ENCODE data around the gene PRH2. TPM values are rescaled to one million over a fixed set of nuclear protein-coding genes. Genes with fewer than 3 reads are reported as not detected.

PRH2 gene
- total and polyA plus RNA-seq, 2 of the 4 experiments (the other 2 are of a cell fraction) = 0.34 TPM; not detected in 1

GRCh38 chr12:10900530-10900929 lies 28.5 kb upstream of the PRH2 start:
- H4K5ac ChIP-seq (ENCODE audit: low read depth, low read length) = no peak overlapping the region
- H2AFZ ChIP-seq (replicated peaks; ENCODE audit: low read length, poor library complexity) = no peak overlapping the region
- no TSS peak for BruUV-seq (replicated peaks)
- no peak overlapping the region for H3K9ac ChIP-seq (ENCODE audit: low read depth, low read length)
- no peak overlapping the region for H3K18ac ChIP-seq (ENCODE audit: low read depth, low read length)
- no peaks in the 10 kb centered on the region for H3K9me3 ChIP-seq (ENCODE audit: control insufficient read depth, insufficient read depth, low read length)
- no peaks in the 10 kb centered on the region for H3K36me3 ChIP-seq (ENCODE audit: control insufficient read depth, insufficient read depth, low read length)
- no peaks in the 10 kb centered on the region for H3K4me1 ChIP-seq (ENCODE audit: control insufficient read depth, insufficient read depth, low read length)
- ChIA-PET CTCF (interaction anchor here (1.1 kb wide), 1 partner anchor 9 kb away, joined by 3 read pairs; the partner anchor contains the start of gene TAS2R13), POLR2A (ENCODE audit: unreplicated experiment) (no interaction called here)
- no peak overlapping the region for H2BK20ac ChIP-seq (ENCODE audit: low read depth, low read length)
- ATAC-seq (ENCODE audit: low read depth) (no peak), DNase-seq (no peak)
- no peak overlapping the region for H3K4ac ChIP-seq (ENCODE audit: low read depth, low read length)
- H4K91ac ChIP-seq (ENCODE audit: insufficient read depth, low read depth, low read length) = no peak overlapping the region
- no peak overlapping the region for H3K4me3 ChIP-seq (ENCODE audit: insufficient read depth, low read depth, low read length)
- no peak overlapping the region for H3K27ac ChIP-seq (ENCODE audit: insufficient read depth, low read length)
- no peak overlapping the region for H2AK5ac ChIP-seq (ENCODE audit: low read depth, low read length)
- H3K79me1 ChIP-seq (ENCODE audit: low read depth in 1 of 2, low read length in 2 of 2) = peaks cover 0 to 7% of the 10 kb centered on the region in 2 experiments; a peak in 1 of 4 replicates
- no peak overlapping the region for H2AK9ac ChIP-seq (replicated peaks; ENCODE audit: low read depth, low read length, poor library complexity)
- no peak overlapping the region for H2BK15ac ChIP-seq (ENCODE audit: low read depth, low read length)
- H3K4me2 ChIP-seq (ENCODE audit: low read depth, low read length) = no peak overlapping the region
- WGBS, 2 experiments (ENCODE audit: extremely low coverage in 2 of 2, insufficient read length in 1 of 2) = no CpG with 5 or more reads among the region's 1 CpG
- no peaks in the 10 kb centered on the region for H4K20me1 ChIP-seq (ENCODE audit: insufficient read depth, low read length)
- no peaks in the 10 kb centered on the region for H3K27me3 ChIP-seq (ENCODE audit: control insufficient read depth, insufficient read depth, low read length)
- in situ Hi-C loops (cut with MboI; ENCODE audit: low sequenced_read_pairs) (no loop called here), intact Hi-C loops (cut with micrococcal nuclease) (no loop called here), dilution Hi-C loops (cut with HindIII; ENCODE audit: low sequenced_read_pairs, unreplicated experiment) (no loop called here)
- no peak overlapping the region for H3K23ac ChIP-seq (ENCODE audit: low read depth, low read length)
- no peak overlapping the region for H4K8ac ChIP-seq (ENCODE audit: low read depth in 2 of 2, low read length in 2 of 2)
- TF ChIP-seq MAZ (IDR thresholded peaks at IDR 0.05; ENCODE audit: borderline replicate concordance, low read depth, low read length) = no peak
- no peak for TF ChIP-seq NFE2L2 (IDR thresholded peaks at IDR 0.05; ENCODE audit: low read depth, low read length)
- TF ChIP-seq MAFK (IDR thresholded peaks at IDR 0.05; ENCODE audit: low read depth, low read length) = no peak
- TF ChIP-seq SMC3 (IDR thresholded peaks at IDR 0.05; ENCODE audit: low read depth, low read length) = no peak
- TF ChIP-seq RAD21 (IDR thresholded peaks at IDR 0.05; ENCODE audit: low read length) = no peak
- no peak overlapping the region for H2BK5ac ChIP-seq (ENCODE audit: low read depth, low read length, poor library complexity, severe bottlenecking)
- no peak overlapping the region for H3K14ac ChIP-seq (replicated peaks; ENCODE audit: low read depth, low read length)
- no peak overlapping the region for H2BK120ac ChIP-seq (ENCODE audit: low read depth, low read length)
- no peak overlapping the region for H3K56ac ChIP-seq (ENCODE audit: extremely low read depth, insufficient read depth, low read length)
- no peaks in the 10 kb centered on the region for H3K9me1 ChIP-seq (ENCODE audit: insufficient read depth, low read length)
